Testis (tissue), 2 donors: Measurements from ENCODE around the gene CUX1.

Experiments
- CTCF ChIP-seq, 3 experiments: fragments of 450-650 bp in 2 of 3; fragments of 200-600 bp in 1 of 3; sonication (generic) in 1 of 3; IDR thresholded peaks; one replicate each; pipeline ENCODE4 v1.5.1; 2016 to 2019; ENCODE audit warnings: antibody characterized with exemption in 3 of 3, mild to moderate bottlenecking in 2 of 3, moderate library complexity in 1 of 3
- POLR2A ChIP-seq: fragments of 450-650 bp; IDR thresholded peaks from one replicate; pipeline ENCODE4 v1.6.1; 2017; ENCODE audit warnings: antibody characterized with exemption, mild to moderate bottlenecking, moderate library complexity

- TF ChIP-seq CTCF (IDR thresholded peaks at IDR 0.05) (no peak), POLR2A (no peak)
Observed at GRCh38 chr7:101944611-101945010, 127.2 kb downstream of the CUX1 start.
